NCI-H1105 (cell line): ENCODE measurements around the gene CNTRL.
"Not testable (repeated sequence)": the region's sequence is repeated elsewhere in the genome, so short reads cannot be mapped to it uniquely, and the experiment has no call there.

ENCODE experiments used
- DNase-seq: peaks from one replicate; lab custom pipeline; 2025; lab: John Stamatoyannopoulos, UW

The CNTRL gene

DNA sequence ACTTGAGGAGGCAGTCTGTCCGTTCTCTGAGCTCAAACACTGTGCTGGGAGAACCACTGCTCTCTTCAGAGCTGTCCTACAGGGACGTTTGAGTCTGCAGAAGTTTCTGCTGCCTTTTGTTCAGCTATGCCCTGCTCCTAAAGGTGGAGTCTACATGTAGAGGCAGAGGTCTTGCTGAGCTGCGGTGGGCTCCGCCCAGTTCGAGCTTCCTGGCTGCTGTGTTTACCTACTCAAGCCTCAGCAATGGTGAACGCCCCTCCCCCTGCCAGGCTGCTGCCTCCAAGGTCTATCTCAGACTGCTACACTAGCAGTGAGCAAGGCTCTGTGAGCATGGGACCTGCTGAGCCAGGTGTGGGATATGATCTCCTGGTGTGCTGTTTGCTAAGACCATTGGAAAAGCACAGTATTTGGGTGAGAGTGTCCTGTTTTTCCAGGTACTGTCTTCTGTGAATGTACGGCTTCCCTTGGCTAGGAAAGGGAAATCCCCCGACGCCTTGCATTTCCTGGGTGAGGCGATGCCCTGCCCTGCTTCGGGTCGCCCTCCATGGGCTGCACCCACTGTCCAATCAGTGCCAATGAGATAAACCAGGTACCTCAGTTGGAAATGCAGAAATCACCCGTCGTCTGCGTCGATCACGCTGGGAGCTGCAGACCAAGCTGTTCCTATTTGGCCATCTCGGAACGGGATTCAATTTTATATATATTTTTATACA lies 58.5 kb downstream of the CNTRL start:
- DNase-seq: no peak

DNA sequence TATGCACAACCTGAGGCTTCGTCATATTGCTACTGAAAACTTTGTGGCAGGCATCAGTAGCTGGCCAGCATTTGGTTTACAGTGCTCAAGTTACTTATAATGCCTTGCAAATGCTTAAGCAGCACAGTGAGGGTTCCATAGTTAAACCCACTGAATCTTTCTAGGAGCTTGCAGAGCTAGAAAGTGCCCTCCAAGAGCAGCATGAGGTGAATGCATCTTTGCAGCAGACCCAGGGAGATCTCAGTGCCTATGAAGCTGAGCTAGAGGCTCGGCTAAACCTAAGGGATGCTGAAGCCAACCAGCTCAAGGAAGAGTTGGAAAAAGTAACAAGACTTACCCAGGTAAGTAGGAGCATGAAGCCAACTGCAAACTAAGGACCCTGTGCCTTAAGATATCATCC lies 60.9 kb downstream of the CNTRL start:
- DNase-seq: no peak

GRCh38 chr9:121138561-121138960 lies 63.8 kb downstream of the CNTRL start:
- no peak for DNase-seq

DNA sequence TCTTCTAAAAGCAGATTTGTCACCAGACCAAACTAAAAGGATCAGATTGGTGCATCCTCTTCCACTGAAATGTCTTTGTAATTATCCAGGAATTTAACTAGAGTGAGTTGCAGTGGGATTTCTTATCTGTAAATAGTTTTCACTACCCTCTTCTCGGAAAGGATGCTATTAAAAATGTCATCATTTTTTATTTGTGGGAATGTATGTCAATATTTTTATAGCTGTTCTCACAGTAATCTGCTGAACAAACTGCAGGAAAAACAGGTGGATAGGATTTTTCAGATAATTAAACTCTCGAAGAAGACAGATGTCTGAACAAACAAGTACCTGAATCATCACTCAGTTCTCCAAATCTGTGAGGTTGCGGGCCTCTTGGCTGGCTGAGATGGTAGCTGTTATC lies 64.2 kb downstream of the CNTRL start:
- no peak for DNase-seq

GRCh38 chr9:121140162-121140561 lies 65.4 kb downstream of the CNTRL start:
- DNase-seq: no peak

DNA sequence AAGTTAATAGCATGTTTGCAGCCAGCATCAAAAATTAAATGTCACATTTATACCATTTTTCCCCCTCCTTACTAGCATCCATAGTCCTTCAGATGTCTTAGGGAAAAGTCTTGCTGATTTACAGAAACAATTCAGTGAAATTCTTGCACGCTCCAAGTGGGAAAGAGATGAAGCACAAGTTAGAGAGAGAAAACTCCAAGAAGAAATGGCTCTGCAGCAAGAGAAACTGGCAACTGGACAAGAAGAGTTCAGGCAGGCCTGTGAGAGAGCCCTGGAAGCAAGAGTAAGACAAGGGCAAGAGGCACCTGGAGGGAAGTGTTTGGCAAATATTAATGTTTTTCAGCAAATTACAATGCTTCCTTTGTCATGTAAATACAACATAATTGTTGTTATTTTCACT lies 66.6 kb downstream of the CNTRL start:
- DNase-seq: no peak

DNA sequence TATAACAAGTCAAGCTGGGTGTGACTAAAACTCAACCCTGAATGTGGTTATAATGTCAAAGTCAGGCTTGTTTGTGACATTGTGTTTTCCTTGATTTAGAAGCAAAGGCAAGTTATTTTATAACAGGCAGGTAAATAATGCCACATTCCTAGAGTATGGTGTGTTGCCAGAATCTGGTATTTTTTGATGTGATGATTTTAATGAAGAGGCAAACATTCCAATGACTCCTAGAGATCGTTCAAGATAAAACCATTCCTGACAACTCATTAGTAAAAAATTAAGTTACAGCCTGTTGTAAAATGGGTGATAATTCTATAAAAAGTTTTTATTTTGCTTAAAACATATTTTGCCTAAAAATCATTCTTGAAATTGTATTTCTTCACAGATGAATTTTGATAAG lies 67.0 kb downstream of the CNTRL start:
- no peak for DNase-seq

DNA sequence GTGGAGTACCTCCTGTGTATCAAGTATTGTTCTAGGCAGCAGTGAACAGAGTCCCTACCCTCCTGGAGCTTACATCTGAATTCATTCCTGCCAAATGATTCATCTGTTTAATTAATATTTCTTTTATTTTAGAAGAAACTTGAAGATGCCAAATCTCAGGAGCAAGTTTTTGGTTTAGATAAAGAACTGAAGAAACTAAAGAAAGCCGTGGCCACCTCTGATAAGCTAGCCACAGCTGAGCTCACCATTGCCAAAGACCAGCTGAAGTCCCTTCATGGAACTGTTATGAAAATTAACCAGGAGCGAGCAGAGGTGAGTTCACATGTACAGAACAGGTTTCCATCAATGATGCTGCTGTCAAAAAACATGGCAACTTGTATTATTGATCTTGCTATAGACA lies 69.0 kb downstream of the CNTRL start:
- no peak for DNase-seq

DNA sequence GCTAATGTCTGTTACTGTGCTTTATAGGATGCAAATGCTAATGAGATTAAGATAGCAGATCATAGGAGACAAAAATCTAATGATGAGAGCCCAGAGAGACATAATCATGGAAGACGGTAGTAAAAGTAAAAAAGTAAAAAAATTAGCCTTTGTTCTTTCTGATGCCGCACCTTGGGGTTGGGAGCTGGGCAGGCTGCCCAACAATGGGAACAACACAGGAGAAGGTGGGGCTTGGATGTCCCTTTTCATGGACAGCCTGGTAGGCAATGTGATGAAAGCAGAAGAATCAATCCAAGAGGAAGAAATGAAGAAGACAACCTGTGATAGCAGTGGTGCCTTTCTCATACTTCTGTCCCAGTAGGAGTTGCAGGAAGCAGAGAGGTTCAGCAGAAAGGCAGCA lies 69.7 kb downstream of the CNTRL start:
- no peak for DNase-seq

DNA sequence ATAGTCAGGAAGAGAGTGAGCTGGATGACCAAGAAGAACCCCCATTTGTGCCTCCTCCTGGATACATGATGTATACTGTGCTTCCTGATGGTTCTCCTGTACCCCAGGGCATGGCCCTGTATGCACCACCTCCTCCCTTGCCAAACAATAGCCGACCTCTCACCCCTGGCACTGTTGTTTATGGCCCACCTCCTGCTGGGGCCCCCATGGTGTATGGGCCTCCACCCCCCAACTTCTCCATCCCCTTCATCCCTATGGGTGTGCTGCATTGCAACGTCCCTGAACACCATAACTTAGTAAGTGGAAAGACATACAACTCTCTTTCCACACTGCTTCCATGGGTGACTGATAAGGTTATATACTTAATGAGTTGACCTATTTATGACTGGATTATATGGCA lies 75.4 kb downstream of the CNTRL start:
- DNase-seq: no peak

DNA sequence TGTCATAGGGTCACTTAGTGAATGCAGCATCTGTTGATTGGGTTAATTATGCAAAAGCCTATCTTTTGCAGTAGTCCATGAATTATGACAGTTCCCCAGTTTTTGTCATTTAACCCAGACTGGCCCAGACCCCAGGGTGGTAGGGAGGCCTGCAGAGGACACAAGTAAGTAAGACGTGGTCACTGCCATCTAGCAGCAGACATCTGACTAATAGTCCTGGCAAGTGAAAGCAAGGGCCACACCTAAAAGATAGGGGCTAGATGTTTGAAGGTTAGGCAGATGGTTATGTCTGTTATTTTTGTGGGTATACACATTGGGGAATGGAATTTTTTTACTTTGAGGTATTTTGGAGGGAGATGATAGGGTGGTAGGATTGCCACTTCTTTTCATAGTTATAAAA lies 78.9 kb downstream of the CNTRL start:
- no peak for DNase-seq

DNA sequence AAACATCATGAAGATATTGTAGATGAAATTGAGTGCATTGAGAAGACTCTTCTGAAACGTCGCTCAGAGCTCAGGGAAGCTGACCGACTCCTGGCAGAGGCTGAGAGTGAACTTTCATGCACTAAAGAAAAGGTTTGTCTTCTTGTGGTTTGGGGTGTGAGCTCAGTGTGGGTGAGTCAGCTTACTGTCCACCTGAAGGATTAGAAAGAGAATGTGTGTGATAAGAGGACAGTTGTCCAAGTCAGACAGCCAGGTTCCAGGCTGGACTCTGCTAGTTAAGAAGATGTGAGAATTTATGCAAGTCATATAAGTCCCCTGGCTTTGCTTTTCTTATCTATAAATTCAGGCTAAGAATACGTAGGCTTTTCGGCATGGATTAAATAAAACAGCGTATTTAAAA lies 80.0 kb downstream of the CNTRL start:
- no peak for DNase-seq

DNA sequence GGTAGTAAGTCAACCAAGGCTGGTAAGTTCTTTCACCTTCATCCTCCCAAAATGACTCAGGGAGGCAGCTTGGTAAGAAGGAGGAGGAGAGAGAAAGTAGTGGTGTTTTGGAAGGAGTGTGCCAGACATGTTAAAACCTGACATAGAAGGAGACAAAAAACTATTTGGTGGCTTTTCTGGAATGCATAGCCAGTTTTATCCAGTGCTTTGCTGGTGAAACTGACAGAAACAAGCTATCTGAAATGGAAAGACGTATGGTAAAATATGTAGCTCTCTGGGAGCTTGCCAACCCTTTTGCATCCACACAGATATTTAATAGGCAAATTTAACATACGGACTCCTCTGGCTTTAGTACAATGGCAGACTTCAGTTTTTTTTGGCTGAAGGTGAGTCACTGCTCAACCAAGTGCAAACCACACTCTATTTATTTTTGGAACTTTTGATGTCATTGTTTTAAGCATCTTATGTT lies 81.5 kb downstream of the CNTRL start:
- DNase-seq: no peak

DNA sequence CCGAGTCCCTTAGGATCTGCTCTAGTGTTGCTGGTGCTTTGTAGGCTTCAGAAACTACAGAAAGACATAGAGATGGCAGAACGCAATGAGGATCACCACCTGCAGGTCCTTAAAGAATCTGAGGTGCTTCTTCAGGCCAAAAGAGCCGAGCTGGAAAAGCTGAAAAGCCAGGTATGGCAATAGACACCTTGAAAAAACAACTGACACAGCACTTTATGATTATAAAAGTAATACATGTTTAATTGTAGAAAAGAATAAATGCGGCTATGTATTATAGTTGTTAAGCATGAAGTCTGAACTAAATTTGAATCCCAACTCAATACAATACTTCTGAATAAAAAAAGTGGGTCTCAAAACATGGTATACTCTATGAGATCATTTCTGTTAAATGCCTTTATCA lies 83.2 kb downstream of the CNTRL start:
- no peak for DNase-seq

GRCh38 chr9:121160025-121160424 lies 85.3 kb downstream of the CNTRL start:
- no peak for DNase-seq

- DNase-seq: no peak
Measured at GRCh38 chr9:121168052-121168451, 93.3 kb downstream of the CNTRL start.

DNA sequence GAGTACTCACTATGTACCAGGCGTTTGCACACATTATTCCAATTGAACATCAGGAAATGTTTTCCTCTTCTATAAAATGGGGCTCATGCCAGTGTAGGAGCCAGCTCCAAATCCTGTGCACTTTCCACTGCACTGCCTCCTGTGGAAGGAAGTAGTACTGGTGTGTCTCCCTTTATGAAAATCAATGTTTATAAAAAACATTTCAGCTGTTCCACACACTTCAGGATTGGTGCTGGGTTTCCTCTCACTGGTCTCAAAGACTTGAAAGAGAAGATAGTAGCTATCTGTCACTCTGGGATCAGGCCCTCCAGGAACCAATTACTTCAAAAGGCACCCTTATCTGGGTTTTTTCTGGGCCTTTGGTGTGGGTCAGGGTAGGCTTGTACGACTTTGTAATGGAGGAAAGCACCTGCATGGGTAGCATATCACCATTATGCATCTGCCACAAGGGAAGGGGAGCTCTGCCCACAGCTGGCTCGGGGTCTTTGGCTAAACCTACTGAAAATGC lies 94.4 kb downstream of the CNTRL start:
- DNase-seq: no peak

DNA sequence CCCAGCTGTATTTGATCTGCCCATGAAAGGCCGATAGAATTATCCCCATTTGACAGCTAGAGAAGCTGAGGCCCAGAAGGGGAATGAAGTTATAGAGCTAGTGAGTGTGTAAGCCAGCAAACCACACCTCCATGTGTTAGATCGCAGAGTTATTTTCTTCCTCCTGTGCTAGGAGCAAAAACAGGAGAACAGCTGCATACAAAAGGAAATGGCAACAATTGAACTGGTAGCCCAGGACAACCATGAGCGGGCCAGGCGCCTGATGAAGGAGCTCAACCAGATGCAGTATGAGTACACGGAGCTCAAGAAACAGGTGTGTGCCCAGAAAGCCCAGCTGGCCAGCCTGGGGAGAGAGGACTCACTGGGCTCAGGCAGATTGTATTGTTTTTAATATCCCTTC lies 96.5 kb downstream of the CNTRL start:
- DNase-seq: no peak

GRCh38 chr9:121172726-121173487 lies 98.2 kb downstream of the CNTRL start:
- DNase-seq: no peak

DNA sequence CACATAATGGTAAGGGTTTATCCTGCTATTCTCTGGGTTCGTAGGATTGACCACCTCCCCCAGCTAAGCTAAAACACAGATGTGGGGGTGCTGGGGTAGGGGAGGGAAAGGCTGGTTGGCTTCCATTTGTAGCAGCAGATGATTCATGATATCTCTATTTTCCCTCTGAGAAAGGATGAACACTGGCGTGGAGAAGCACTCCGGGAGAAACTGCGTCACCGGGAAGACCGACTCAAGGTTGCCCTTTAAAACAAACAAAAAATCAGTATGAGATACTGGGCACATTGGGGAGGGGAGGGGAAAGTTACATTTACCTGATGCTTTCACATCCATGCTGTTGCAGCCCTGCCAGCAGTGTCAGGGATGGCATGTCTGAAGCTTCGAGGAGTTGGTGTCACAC lies 98.7 kb downstream of the CNTRL start:
- no peak for DNase-seq

DNA sequence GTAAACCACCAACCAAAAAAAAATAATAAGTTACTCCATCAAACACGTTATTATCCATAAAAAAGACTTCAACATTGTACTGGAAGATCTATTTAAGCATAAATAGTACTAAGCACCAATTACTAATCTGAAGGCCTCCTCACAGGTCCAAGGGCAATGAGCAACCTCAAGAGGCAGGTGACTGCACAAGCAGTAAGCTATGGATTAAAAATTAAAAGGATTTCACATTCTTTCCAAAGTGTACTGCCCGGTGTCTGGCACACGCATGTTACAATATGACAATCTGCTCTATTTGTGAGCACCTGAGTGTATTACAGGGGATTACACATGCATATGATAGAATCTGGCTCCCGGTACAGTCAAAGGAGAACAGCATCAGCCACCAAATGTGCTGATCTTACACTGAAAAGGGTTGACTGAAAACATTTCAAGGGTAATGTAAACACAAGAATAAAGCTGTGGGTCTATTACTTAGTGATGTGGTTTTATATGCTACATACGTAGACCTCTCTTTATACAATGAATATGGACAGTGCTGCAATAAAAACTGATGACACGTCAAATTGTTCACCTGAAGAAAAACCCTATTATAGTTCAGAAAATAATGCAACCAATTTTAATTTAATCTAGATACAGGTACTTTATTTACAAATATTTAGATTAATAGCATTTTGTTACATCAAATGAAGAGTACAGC lies 104.1 kb downstream of the CNTRL start:
- DNase-seq: no peak

GRCh38 chr9:121179373-121179721 lies 104.6 kb downstream of the CNTRL start:
- DNase-seq: not testable (repeated sequence)
